AG09319 (cell line): ENCODE data around the gene TLCD3B.

ENCODE experiments used
- DNase-seq: peaks from one replicate; pipeline ENCODE4 v3.0.0-alpha.2; 2010; ENCODE audit warnings: low read depth; ENCODE audit errors: extremely low read depth
- TF ChIP-seq, protein P1 (sequence below): IDR thresholded peaks from 2 replicates; pipeline ENCODE4 v1.5.1; 2011; ENCODE audit warnings: low read depth, mild to moderate bottlenecking, inconsistent platforms, low read length, moderate library complexity

Gene TLCD3B

GRCh38 chr16:30030011-30030685 lies 923 bp downstream of the TLCD3B start:
- DNase-seq: no peak
- TF ChIP-seq, protein P1, sequence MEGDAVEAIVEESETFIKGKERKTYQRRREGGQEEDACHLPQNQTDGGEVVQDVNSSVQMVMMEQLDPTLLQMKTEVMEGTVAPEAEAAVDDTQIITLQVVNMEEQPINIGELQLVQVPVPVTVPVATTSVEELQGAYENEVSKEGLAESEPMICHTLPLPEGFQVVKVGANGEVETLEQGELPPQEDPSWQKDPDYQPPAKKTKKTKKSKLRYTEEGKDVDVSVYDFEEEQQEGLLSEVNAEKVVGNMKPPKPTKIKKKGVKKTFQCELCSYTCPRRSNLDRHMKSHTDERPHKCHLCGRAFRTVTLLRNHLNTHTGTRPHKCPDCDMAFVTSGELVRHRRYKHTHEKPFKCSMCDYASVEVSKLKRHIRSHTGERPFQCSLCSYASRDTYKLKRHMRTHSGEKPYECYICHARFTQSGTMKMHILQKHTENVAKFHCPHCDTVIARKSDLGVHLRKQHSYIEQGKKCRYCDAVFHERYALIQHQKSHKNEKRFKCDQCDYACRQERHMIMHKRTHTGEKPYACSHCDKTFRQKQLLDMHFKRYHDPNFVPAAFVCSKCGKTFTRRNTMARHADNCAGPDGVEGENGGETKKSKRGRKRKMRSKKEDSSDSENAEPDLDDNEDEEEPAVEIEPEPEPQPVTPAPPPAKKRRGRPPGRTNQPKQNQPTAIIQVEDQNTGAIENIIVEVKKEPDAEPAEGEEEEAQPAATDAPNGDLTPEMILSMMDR: no peak

DNA sequence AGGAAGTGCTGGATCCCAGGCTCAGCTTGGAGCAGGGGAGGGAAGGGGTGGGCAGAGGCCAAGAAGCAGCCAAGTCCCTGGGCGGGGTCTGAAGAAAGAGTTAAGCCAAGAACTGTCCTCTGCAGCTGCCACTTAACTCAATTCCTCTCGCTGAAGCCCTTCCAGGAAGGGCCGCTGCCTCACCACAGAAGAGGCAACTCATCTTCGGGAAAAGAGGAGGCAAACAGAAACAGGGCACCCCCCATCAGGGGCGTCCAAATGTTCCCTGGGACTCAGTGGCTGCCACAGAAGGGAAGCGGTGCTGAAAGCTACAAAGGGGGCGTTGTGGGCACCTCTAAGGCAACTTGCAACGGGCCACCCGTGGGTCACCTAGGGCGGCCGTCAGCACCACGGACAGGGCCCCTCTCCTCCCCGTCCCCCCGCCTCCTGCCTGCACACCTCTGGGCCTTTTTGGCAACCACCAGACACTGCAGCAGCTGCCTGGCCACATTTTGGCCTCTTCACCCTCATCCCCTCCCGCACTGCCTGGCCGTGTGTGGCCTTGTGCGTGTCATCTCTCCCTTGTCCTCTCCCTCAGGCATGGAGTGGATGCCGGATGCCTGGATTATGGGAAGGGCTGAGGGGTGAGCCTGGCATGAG lies 2.5 kb downstream of the TLCD3B start:
- TF ChIP-seq, protein P1: no peak
- DNase-seq: no peak

GRCh38 chr16:30027588-30028437 lies 3.3 kb downstream of the TLCD3B start:
- TF ChIP-seq, protein P1: no peak
- DNase-seq: no peak

- no peak for DNase-seq
- TF ChIP-seq, protein P1: no peak
These were observed 4.6 kb downstream of the TLCD3B start for GRCh38 chr16:30026449-30026848.

- TF ChIP-seq, protein P1: no peak
- DNase-seq: no peak
These were observed 5.5 kb downstream of the TLCD3B start for GRCh38 chr16:30025574-30025973.

DNA sequence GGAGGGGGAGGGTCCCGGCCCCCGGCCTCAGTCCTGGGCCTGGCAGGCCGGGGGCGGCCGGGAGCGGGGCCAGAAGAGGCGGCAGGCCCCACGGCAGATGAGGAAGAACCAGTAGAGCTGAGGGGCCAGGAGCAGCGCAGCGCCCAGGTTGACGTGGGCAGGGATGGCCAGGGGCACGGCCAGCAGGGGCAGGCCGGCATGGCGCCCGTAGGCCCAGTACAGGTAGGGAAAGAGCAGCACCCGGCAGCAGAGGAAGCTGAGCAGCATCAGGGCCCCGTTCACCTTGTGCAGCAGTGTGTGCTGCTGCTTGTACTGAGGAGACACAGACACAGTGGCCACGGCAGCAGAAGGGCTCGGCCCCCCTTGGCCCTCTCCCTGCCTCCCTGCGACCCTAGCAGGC lies 5.9 kb downstream of the TLCD3B start:
- DNase-seq: no peak
- TF ChIP-seq, protein P1: no peak

DNA sequence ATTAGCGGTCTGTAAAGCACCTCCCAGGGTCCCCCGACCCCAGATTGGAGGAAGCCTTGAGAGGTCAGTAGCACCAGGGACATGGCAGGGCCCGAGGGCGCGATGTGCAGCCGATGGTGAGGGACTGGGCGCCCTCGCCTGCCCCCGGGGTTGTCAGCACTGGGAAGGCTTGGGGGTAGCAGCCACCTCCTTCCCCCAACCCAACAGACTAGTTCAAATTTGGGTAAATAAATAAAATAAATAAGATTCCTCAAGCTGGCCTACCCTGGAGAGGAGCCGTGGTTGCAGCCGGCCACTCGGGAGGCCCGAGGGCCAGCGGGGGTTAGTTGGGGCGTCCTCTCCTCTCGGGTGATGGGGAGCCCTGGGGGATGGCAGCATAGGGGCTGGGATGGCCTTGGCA lies 6.6 kb downstream of the TLCD3B start:
- TF ChIP-seq, protein P1: no peak
- DNase-seq: no peak
